NCI-H2196 (cell line): Measurements from ENCODE around the gene TPX2.

Experiments
- DNase-seq: peaks from one replicate; lab custom pipeline; 2025; ENCODE audit not compliant: unreplicated experiment; lab: John Stamatoyannopoulos, UW

TPX2 gene

GRCh38 chr20:31845300-31845863, 106.3 kb downstream of the TPX2 start, which contains the start of gene FOXS1:
FOXS1 (minus strand) TSS chr20:31845604; CDS start chr20:31845542, 62 bp downstream.
- no peak for DNase-seq

- DNase-seq: no peak
These were observed 107.7 kb downstream of the TPX2 start for GRCh38 chr20:31846793-31847138.

GRCh38 chr20:31848088-31848999, 109.3 kb downstream of the TPX2 start:
- DNase-seq: no peak

GRCh38 chr20:31849306-31849930, 110.3 kb downstream of the TPX2 start:
- peak; percentile 82 for DNase-seq
